KMS-11 (cell line): ENCODE results near the gene KLHL29.

ENCODE experiments used
- H2AFZ ChIP-seq: fragments of 200-600 bp; sonication (generic); 2 replicates; pipeline ENCODE4 v1.6.1; 2016; ENCODE audit warnings: antibody characterized with exemption, mixed run types, low read depth
- H3K27ac ChIP-seq: fragments of 200-600 bp; sonication (generic); 2 replicates; pipeline ENCODE4 v1.6.1; 2016; ENCODE audit warnings: mild to moderate bottlenecking, mixed run types
- H3K27me3 ChIP-seq: fragments of 200-600 bp; sonication (generic); 2 replicates; pipeline ENCODE4 v1.6.1; 2017; ENCODE audit warnings: mild to moderate bottlenecking, low read depth, mixed run types, moderate library complexity; ENCODE audit not compliant: insufficient read depth
- H3K36me3 ChIP-seq: fragments of 200-600 bp; sonication (generic); 2 replicates; pipeline ENCODE4 v1.6.1; 2017; ENCODE audit warnings: mild to moderate bottlenecking, mixed run types; ENCODE audit not compliant: insufficient read depth
- H3K4me1 ChIP-seq: fragments of 200-600 bp; sonication (generic); 2 replicates; pipeline ENCODE4 v1.6.1; 2016; ENCODE audit warnings: mild to moderate bottlenecking, low read depth, mixed run types; ENCODE audit not compliant: poor library complexity, severe bottlenecking
- H3K4me2 ChIP-seq: fragments of 200-600 bp; sonication (generic); 2 replicates; pipeline ENCODE4 v1.7.0; 2016; ENCODE audit warnings: mild to moderate bottlenecking, mixed run types
- H3K4me3 ChIP-seq: fragments of 200-600 bp; sonication (generic); IDR thresholded peaks from 2 replicates; pipeline ENCODE4 v1.6.1; 2017; ENCODE audit warnings: low read depth, low read length, mixed read lengths; ENCODE audit not compliant: insufficient read depth
- H3K79me2 ChIP-seq: fragments of 200-600 bp; sonication (generic); 2 replicates; pipeline ENCODE4 v1.6.1; 2016; ENCODE audit warnings: low read depth, mixed run types; ENCODE audit not compliant: insufficient read depth
- H3K9ac ChIP-seq: fragments of 200-600 bp; sonication (generic); 2 replicates; pipeline ENCODE4 v1.6.1; 2016; ENCODE audit warnings: mild to moderate bottlenecking, mixed run types
- H4K20me1 ChIP-seq: fragments of 200-600 bp; sonication (generic); 2 replicates; pipeline ENCODE4 v1.6.1; 2016; ENCODE audit warnings: mild to moderate bottlenecking, mixed run types; ENCODE audit not compliant: insufficient read depth
- TF ChIP-seq, protein P1 (sequence below): fragments of 200-600 bp; sonication (generic); conservative IDR thresholded peaks from 2 replicates; pipeline ENCODE4 v1.6.1; 2017; ENCODE audit warnings: low read depth, mild to moderate bottlenecking, antibody characterized with exemption, low read length, moderate library complexity, mixed read lengths

The KLHL29 gene

DNA sequence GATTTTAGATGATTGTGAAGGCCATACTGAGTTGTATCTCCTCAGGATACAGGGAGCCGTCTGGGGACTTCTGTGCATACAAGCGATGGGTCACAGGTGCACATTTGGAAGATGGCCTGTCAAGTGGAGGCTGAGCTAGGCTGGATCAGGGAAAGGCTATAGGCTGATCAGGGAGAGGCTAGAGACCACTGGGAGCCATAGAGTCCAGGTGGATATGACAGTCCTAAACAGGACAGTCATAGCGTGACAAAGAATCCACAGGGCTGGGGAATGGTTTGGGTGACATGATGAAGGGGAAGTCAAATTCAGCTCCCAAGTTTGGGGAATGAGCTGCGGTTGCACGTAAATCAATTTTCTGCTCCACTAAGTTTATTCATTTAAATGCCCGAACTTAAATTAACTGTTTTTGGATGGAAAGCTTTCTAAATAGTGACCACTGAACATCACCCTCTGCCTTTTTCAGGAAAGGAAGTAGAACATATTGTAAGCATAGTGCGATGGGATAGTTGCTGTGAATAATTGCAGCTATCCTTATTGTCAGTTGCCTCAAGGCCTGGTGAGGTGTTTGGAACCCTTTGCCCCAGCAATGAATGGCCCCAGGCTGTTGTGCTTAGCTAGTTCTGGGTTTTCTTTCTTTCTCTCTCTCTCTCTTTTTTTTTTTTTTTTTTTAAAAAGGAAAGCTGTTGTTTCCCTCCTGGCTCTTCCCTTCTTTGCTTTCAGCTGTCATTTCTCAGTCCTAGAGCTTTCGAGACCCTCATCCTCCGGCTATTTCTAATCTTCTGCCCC, 50.5 kb downstream of the KLHL29 start:
- H3K4me1 ChIP-seq = no peaks in the 10 kb centered on the region
- H3K4me2 ChIP-seq = no peak overlapping the region
- H4K20me1 ChIP-seq = no peaks in the 10 kb centered on the region
- no peaks in the 10 kb centered on the region for H3K36me3 ChIP-seq
- no peak overlapping the region for H3K27ac ChIP-seq
- H2AFZ ChIP-seq = no peak overlapping the region
- TF ChIP-seq, protein P1, sequence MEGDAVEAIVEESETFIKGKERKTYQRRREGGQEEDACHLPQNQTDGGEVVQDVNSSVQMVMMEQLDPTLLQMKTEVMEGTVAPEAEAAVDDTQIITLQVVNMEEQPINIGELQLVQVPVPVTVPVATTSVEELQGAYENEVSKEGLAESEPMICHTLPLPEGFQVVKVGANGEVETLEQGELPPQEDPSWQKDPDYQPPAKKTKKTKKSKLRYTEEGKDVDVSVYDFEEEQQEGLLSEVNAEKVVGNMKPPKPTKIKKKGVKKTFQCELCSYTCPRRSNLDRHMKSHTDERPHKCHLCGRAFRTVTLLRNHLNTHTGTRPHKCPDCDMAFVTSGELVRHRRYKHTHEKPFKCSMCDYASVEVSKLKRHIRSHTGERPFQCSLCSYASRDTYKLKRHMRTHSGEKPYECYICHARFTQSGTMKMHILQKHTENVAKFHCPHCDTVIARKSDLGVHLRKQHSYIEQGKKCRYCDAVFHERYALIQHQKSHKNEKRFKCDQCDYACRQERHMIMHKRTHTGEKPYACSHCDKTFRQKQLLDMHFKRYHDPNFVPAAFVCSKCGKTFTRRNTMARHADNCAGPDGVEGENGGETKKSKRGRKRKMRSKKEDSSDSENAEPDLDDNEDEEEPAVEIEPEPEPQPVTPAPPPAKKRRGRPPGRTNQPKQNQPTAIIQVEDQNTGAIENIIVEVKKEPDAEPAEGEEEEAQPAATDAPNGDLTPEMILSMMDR = no peak
- no peaks in the 10 kb centered on the region for H3K79me2 ChIP-seq
- H3K27me3 ChIP-seq = no peaks in the 10 kb centered on the region
- no peak overlapping the region for H3K9ac ChIP-seq
- H3K4me3 ChIP-seq = no peak overlapping the region

DNA sequence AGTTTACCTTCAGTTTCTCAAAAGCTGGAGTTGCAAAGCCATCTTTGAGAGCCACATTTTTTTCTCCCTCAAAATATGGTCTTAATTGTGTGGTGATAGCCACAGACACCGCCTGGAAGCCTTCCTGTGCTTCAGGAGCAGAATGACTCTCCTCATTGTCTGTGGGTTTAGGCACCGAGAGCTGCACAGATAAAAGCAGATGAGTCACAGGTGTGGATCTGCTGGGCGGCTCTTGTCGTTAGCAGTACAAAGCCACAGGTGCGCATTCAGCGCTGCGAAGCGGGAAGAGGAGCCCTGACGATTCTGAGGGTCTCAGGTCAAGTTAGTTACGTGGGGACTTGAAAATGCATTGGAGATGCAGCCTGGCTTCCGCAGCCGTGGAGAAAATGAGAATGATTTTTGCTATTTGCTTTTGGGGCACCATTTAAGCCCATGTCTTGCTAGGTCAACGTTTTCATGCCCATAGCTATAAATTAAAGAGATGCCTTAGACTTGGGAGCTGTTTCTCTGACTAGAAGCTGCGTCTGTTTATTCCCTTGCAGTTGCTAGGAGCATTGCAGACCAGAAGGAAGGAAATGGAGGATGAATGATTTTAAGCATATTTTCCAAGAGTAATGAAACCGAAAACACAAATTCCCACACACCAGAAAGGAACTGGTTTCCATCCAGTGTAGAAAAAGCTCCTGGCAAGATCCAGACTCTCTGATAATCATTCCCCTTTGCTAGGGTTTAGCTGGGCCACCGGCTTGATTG, 51.5 kb downstream of the KLHL29 start:
- Histone ChIP-seq H3K36me3 (no peaks in the 10 kb centered on the region), H3K27ac (no peak overlapping the region), H3K27me3 (no peaks in the 10 kb centered on the region), H3K9ac (no peak overlapping the region), H3K4me1 (no peaks in the 10 kb centered on the region), H3K79me2 (no peaks in the 10 kb centered on the region), H2AFZ (no peak overlapping the region), H4K20me1 (no peaks in the 10 kb centered on the region), H3K4me3 (no peak overlapping the region), H3K4me2 (no peak overlapping the region)
- TF ChIP-seq, protein P1 = no peak

DNA sequence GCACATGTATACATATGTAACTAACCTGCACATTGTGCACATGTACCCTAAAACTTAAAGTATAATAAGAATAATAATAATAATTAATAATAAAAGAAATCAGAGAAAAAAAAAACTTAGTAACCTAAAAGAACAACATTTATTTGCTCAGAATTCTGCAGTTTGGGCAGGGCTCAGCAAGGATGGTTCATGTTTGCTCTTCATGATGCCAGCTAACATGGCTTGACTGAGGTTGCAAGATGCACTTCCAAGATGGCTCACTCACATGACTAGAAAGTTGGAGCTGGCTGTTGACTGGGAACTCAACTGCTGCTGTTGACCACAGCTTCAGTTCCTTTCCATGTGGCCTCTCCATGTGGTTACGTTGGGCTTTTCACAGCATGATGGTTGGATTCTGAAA, 56.4 kb downstream of the KLHL29 start:
- Histone ChIP-seq H4K20me1 (no peaks in the 10 kb centered on the region), H3K4me2 (no peak overlapping the region), H3K4me3 (no peak overlapping the region), H3K27ac (no peak overlapping the region), H2AFZ (no peak overlapping the region), H3K9ac (no peak overlapping the region), H3K4me1 (no peaks in the 10 kb centered on the region), H3K79me2 (no peaks in the 10 kb centered on the region), H3K36me3 (no peaks in the 10 kb centered on the region), H3K27me3 (no peaks in the 10 kb centered on the region)
- TF ChIP-seq, protein P1 = no peak

DNA sequence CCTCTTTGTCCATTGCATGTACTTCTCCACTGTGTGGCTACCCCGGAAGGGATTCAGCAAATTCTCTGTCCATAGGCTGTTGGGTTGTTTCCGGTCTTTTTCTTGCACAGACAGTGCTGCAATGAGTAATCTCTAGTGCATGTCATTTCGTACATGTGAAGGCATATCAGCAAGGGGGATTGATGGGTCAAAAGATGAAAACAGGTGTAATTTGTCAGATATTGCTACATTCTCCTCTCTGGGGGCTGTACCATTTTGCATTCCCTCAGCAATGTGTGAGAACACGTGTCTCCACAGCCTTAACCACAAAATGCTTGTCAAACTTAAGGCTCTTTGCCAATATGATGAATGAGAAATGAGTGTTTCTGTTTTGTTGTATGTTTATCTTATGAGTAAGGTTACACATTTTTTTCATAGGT, 60.5 kb downstream of the KLHL29 start:
- H3K9ac ChIP-seq = no peak overlapping the region
- H3K36me3 ChIP-seq = no peaks in the 10 kb centered on the region
- H3K4me1 ChIP-seq = no peaks in the 10 kb centered on the region
- H3K4me3 ChIP-seq = no peak overlapping the region
- no peak overlapping the region for H2AFZ ChIP-seq
- H3K27ac ChIP-seq = no peak overlapping the region
- TF ChIP-seq, protein P1 = no peak
- no peaks in the 10 kb centered on the region for H3K27me3 ChIP-seq
- H3K4me2 ChIP-seq = no peak overlapping the region
- no peaks in the 10 kb centered on the region for H3K79me2 ChIP-seq
- H4K20me1 ChIP-seq = no peaks in the 10 kb centered on the region
